A549 (cell line): ENCODE results near the gene TMEM235. TPM values are rescaled to one million over a fixed set of nuclear protein-coding genes. Genes with fewer than 3 reads are reported as not detected.

ENCODE experiments used
- ATAC-seq, 2 experiments: fragments of 200-7000 bp in 1 of 2; fragments of >200 bp in 1 of 2; cut with Nextera tagmentation in 1 of 2; cut with Tn5 transposase in 1 of 2; 3 replicates each; pipeline versions ENCODE4 v1.8.0 to v1.9.1; 2018 to 2020; ENCODE audit warnings: mild to moderate bottlenecking in 1 of 2, moderate library complexity in 1 of 2
- CTCF ChIA-PET: fragments of 300-600 bp; sonication (Branson Sonifier 250); formaldehyde crosslinking; extraction: SDS; loops from one replicate; lab custom pipeline; 2021; ENCODE audit warnings: antibody characterized with exemption, inconsistent platforms; lab: Yijun Ruan, JAX
- POLR2A ChIA-PET: fragments of 350-600 bp; formaldehyde crosslinking; extraction: SDS; loops from one replicate; lab custom pipeline; 2021; ENCODE audit warnings: antibody characterized with exemption, inconsistent platforms; lab: Yijun Ruan, JAX
- DNase-seq, 2 experiments: peaks; one replicate each; pipeline versions ENCODE4 v3.0.0 to v3.0.0-alpha.2; 2011 to 2016; ENCODE audit warnings: low read depth in 1 of 2, low spot score in 1 of 2
- FAIRE-seq: peaks from 2 replicates; lab custom pipeline; 2011; peaks lifted over from hg19 to GRCh38; lab: Jason Lieb, UNC
- H3K27ac ChIP-seq, 2 experiments: fragments of >200 bp; sonication (Bioruptor Twin); formaldehyde crosslinking; 3 replicates each; pipeline ENCODE4 v1.5.1; 2016 to 2017
- H3K4me1 ChIP-seq: fragments of >200 bp; sonication (Bioruptor Twin); formaldehyde crosslinking; 3 replicates; pipeline ENCODE4 v1.6.1; 2016
- H3K4me2 ChIP-seq: fragments of >200 bp; sonication (Bioruptor Twin); formaldehyde crosslinking; 3 replicates; pipeline ENCODE4 v1.6.1; 2016
- H3K4me3 ChIP-seq: fragments of >200 bp; sonication (Bioruptor Twin); formaldehyde crosslinking; 3 replicates; pipeline ENCODE4 v1.5.1; 2016
- H3K9me3 ChIP-seq: fragments of >200 bp; sonication (Bioruptor Twin); formaldehyde crosslinking; 3 replicates; pipeline ENCODE4 v1.6.1; 2016
- BCL3 ChIP-seq: fragments of >200 bp; sonication (Bioruptor Twin); formaldehyde crosslinking; IDR thresholded peaks from 3 replicates; pipeline ENCODE4 v1.6.1; 2016
- CBX8 ChIP-seq: fragments of 200-600 bp; sonication (generic); IDR thresholded peaks from 2 replicates; pipeline ENCODE4 v1.6.1; 2016
- CHD2 ChIP-seq: fragments of 150-350 bp; IDR thresholded peaks from 2 replicates; pipeline ENCODE4 v1.6.1; 2014; ENCODE audit warnings: low read length; ENCODE audit not compliant: partially characterized antibody
- CTCF ChIP-seq: fragments of >200 bp; sonication (Bioruptor Twin); formaldehyde crosslinking; IDR thresholded peaks from 3 replicates; pipeline ENCODE4 v1.5.1; 2016
- E2F6 ChIP-seq: IDR thresholded peaks from 2 replicates; pipeline ENCODE4 v1.6.1; 2012; ENCODE audit warnings: low read depth, borderline replicate concordance
- EHF ChIP-seq: fragments of 250-450 bp; sonication (Bioruptor Pico); IDR thresholded peaks from 2 replicates; pipeline ENCODE4 v1.5.0; 2020; ENCODE audit warnings: mild to moderate bottlenecking
- ELK1 ChIP-seq: fragments of 150-350 bp; IDR thresholded peaks from 2 replicates; pipeline ENCODE4 v1.6.1; 2014; ENCODE audit warnings: low read depth, mild to moderate bottlenecking, low read length
- FOSL2 ChIP-seq, 2 experiments: fragments of 450-650 bp in 1 of 2; fragments of >200 bp in 1 of 2; sonication (Bioruptor Twin) in 1 of 2; formaldehyde crosslinking; IDR thresholded peaks; 2 replicates each; pipeline versions ENCODE4 v1.5.0 to v1.6.1; 2016 to 2020; ENCODE audit warnings: mild to moderate bottlenecking in 1 of 2, moderate library complexity in 1 of 2
- HDAC2 ChIP-seq: fragments of 200-600 bp; sonication (generic); IDR thresholded peaks from 2 replicates; pipeline ENCODE4 v1.6.1; 2016
- JUN ChIP-seq, 2 experiments: fragments of >200 bp; sonication (Bioruptor Twin); formaldehyde crosslinking; IDR thresholded peaks; 2 replicates in 1 of 2; 3 replicates in 1 of 2; pipeline ENCODE4 v1.6.1; 2016 to 2017
- KDM5A ChIP-seq: fragments of 200-600 bp; sonication (generic); IDR thresholded peaks from 2 replicates; pipeline ENCODE4 v1.6.1; 2016; ENCODE audit warnings: antibody characterized with exemption, mild to moderate bottlenecking
- MAX ChIP-seq: IDR thresholded peaks from 2 replicates; pipeline ENCODE4 v1.6.1; 2012
- MYC ChIP-seq: IDR thresholded peaks from 2 replicates; pipeline ENCODE4 v1.6.1; 2012; ENCODE audit warnings: mild to moderate bottlenecking, inconsistent platforms, low read length, improper control_type of control experiment, borderline replicate concordance
- PHF8 ChIP-seq: fragments of 200-600 bp; sonication (generic); IDR thresholded peaks from 2 replicates; pipeline ENCODE4 v1.6.1; 2016; ENCODE audit warnings: low read depth, mild to moderate bottlenecking, antibody characterized with exemption, moderate library complexity, borderline replicate concordance
- POLR2A ChIP-seq: IDR thresholded peaks from 2 replicates; pipeline ENCODE4 v1.6.1; 2012; ENCODE audit warnings: mild to moderate bottlenecking, low read length
- RARB ChIP-seq: fragments of 250-450 bp; sonication (Bioruptor Pico); IDR thresholded peaks from 2 replicates; pipeline ENCODE4 v1.8.0; 2021; ENCODE audit warnings: mild to moderate bottlenecking, moderate library complexity
- RFX5 ChIP-seq: fragments of 450-650 bp; IDR thresholded peaks from 2 replicates; pipeline ENCODE4 v1.7.1; 2014; ENCODE audit warnings: antibody characterized with exemption, mild to moderate bottlenecking, moderate library complexity
- SREBF2 ChIP-seq: fragments of 450-650 bp; IDR thresholded peaks from 2 replicates; pipeline ENCODE4 v1.6.1; 2014; ENCODE audit warnings: mild to moderate bottlenecking, moderate library complexity
- USF2 ChIP-seq: fragments of 450-650 bp; IDR thresholded peaks from 2 replicates; pipeline ENCODE4 v1.6.1; 2014; ENCODE audit warnings: antibody characterized with exemption
- ZC3H11A ChIP-seq: fragments of 450-650 bp; IDR thresholded peaks from 2 replicates; pipeline ENCODE4 v1.6.1; 2014; ENCODE audit warnings: antibody characterized with exemption, mild to moderate bottlenecking
- ZFP36 ChIP-seq: fragments of 450-650 bp; IDR thresholded peaks from 2 replicates; pipeline ENCODE4 v1.6.1; 2014; ENCODE audit warnings: borderline replicate concordance; ENCODE audit not compliant: partially characterized antibody
- ZNF302 ChIP-seq: fragments of 250-450 bp; sonication (Bioruptor Pico); IDR thresholded peaks from 2 replicates; pipeline ENCODE4 v1.9.0; 2021; ENCODE audit warnings: inconsistent platforms, mild to moderate bottlenecking, moderate library complexity
- WGBS: methylation state at CpG from one replicate; pipeline ENCODE4 v1.1.6; 2017; ENCODE audit errors: missing lambda C conversion rate; 5-methylcytosine and 5-hydroxymethylcytosine counted together
- polyA plus RNA-seq, 4 experiments: library from polyadenylated mRNA; depleted of rRNA in 3 of 4; stranded (reverse); fragments of >200 nt; fragmentation: RNase III in 1 of 4; extraction: RNeasy Plus Mini Kit Qiagen cat#74134 plus additional on column Dnase treatment in 1 of 4; gene quantifications; 2 replicates in 3 of 4; 3 replicates in 1 of 4; pipeline ENCODE4 v1.2.3, GENCODE V29; 2011 to 2017

Gene TMEM235
- polyA plus RNA-seq, 2 of the 4 experiments (the other 2 are of a cell fraction): not detected

GRCh38 chr17:78214016-78214705 lies 17.3 kb upstream of the TMEM235 start, which contains the start of gene BIRC5:
TSS of gene BIRC5 (plus strand) at chr17:78214253. CDS start at chr17:78214317, 64 bp downstream.
- Histone ChIP-seq H3K4me3 (peak within 1 kb of the TSS; percentile 83), H3K4me1 (peaks cover 9% of the 10 kb centered on the region), H3K27ac (peak within 1 kb of the TSS; percentile 86 to 93), H3K4me2 (peak within 1 kb of the TSS; percentile 80), H3K9me3 (no peaks in the 10 kb centered on the region)
- no peak for FAIRE-seq
- peak; percentile 98 to 99 for ATAC-seq
- ChIA-PET CTCF (interaction anchor here (0.7 to 17.1 kb wide), 6 partner anchors 27 to 208 kb away, joined by 3 to 150 read pairs (median 4); partner anchors contain the start of genes AFMID and TK1), POLR2A (no interaction called here)
- TF ChIP-seq EHF: no peak
- no peak for TF ChIP-seq FOSL2 (IDR thresholded peaks at IDR 0.05)
- TF ChIP-seq FOSL2 (CRISPR knock-in tag; IDR thresholded peaks at IDR 0.05): 0 out of 2 replicates have a peak, but pooled peaks have one; percentile 25
- peak; percentile 97 for TF ChIP-seq HDAC2
- TF ChIP-seq CTCF: no peak
- TF ChIP-seq JUN (IDR thresholded peaks at IDR 0.05): peak; percentile 43 to 94; a peak in 3 of 5 replicates
- no peak for TF ChIP-seq SREBF2
- TF ChIP-seq PHF8: 0 out of 2 replicates have a peak, but pooled peaks have one; percentile 58
- no peak for TF ChIP-seq ZNF302 (CRISPR knock-in tag)
- no peak for TF ChIP-seq ELK1
- peak; percentile 93 for TF ChIP-seq E2F6
- no peak for TF ChIP-seq ZFP36
- TF ChIP-seq KDM5A: peak; percentile 93
- no peak for TF ChIP-seq RARB
- peak; percentile 79; the same call in 1 of the 2 replicates for TF ChIP-seq MYC
- TF ChIP-seq MAX: peak; percentile 97
- peak; percentile 27; the same call in 1 of the 2 replicates for TF ChIP-seq POLR2A
- peak; percentile 2; the same call in 1 of the 2 replicates for TF ChIP-seq USF2
- TF ChIP-seq ZC3H11A: no peak
- TF ChIP-seq BCL3: peak; percentile 22; the same call in 1 of the 3 replicates
- DNase-seq: peak; percentile 92 to 93
- under 1% methylated on average over 31 of the region's 60 CpGs for whole genome bisulfite sequencing

GRCh38 chr17:78214706-78215061 lies 16.7 kb upstream of the TMEM235 start:
- FAIRE-seq: no peak
- peak overlapping the region; percentile 83 for H3K4me3 ChIP-seq
- peak overlapping the region; percentile 86 to 93 for H3K27ac ChIP-seq
- no peak for ATAC-seq
- no peak for DNase-seq
- H3K4me2 ChIP-seq: peak overlapping the region; percentile 80
- H3K9me3 ChIP-seq: no peaks in the 10 kb centered on the region
- WGBS: 4% methylated on average over 5 of the region's 5 CpGs
- ChIA-PET POLR2A (no interaction called here), CTCF (interaction anchor here (0.7 to 17.1 kb wide), 6 partner anchors 27 to 207 kb away, joined by 3 to 150 read pairs (median 6); partner anchors contain the start of genes AFMID and TK1)
- peaks cover 9% of the 10 kb centered on the region for H3K4me1 ChIP-seq
- TF ChIP-seq MAX: no peak
- no peak for TF ChIP-seq CBX8
- TF ChIP-seq CHD2: no peak
- no peak for TF ChIP-seq RFX5
- no peak for TF ChIP-seq USF2
